ENCODE results near the gene TAAR1.

TAAR1 gene

GRCh38 chr6:132675749-132676148 lies 16.8 kb upstream of the TAAR1 start:
- no peaks in the 10 kb centered on the region for H3K27me3 ChIP-seq (ENCODE audit: insufficient read depth, low read depth)
- TF ChIP-seq CTCF (conservative IDR thresholded peaks at IDR 0.05; ENCODE audit: low read depth, low read length): no peak
- H3K4me1 ChIP-seq (ENCODE audit: low read depth, poor library complexity, severe bottlenecking): peaks cover 7% of the 10 kb centered on the region
- no peaks in the 10 kb centered on the region for H3K36me3 ChIP-seq (ENCODE audit: insufficient read depth)
- no peak overlapping the region for H3K27ac ChIP-seq
- H3K79me2 ChIP-seq (ENCODE audit: insufficient read depth, low read depth): no peaks in the 10 kb centered on the region
- no peaks in the 10 kb centered on the region for H4K20me1 ChIP-seq (ENCODE audit: insufficient read depth)
- no peak overlapping the region for H3K9ac ChIP-seq
- no peak overlapping the region for H3K4me2 ChIP-seq
- H3K4me3 ChIP-seq (IDR thresholded peaks at IDR 0.05; ENCODE audit: insufficient read depth, low read depth, low read length): no peak overlapping the region
- no peak overlapping the region for H2AFZ ChIP-seq (ENCODE audit: low read depth)

GRCh38 chr6:132675002-132675401 lies 16.0 kb upstream of the TAAR1 start:
- Histone ChIP-seq H3K27me3 (ENCODE audit: insufficient read depth, low read depth) (no peaks in the 10 kb centered on the region), H3K4me1 (ENCODE audit: low read depth, poor library complexity, severe bottlenecking) (peaks cover 7% of the 10 kb centered on the region), H3K4me3 (IDR thresholded peaks at IDR 0.05; ENCODE audit: insufficient read depth, low read depth, low read length) (no peak overlapping the region), H3K9ac (no peak overlapping the region), H2AFZ (ENCODE audit: low read depth) (no peak overlapping the region), H3K4me2 (no peak overlapping the region), H4K20me1 (ENCODE audit: insufficient read depth) (no peaks in the 10 kb centered on the region), H3K27ac (no peak overlapping the region), H3K36me3 (ENCODE audit: insufficient read depth) (no peaks in the 10 kb centered on the region), H3K79me2 (ENCODE audit: insufficient read depth, low read depth) (no peaks in the 10 kb centered on the region)
- TF ChIP-seq CTCF (conservative IDR thresholded peaks at IDR 0.05; ENCODE audit: low read depth, low read length): no peak

GRCh38 chr6:132673376-132674094 lies 14.6 kb upstream of the TAAR1 start:
- no peak overlapping the region for H3K9ac ChIP-seq
- no peak overlapping the region for H3K4me2 ChIP-seq
- no peak overlapping the region for H3K4me3 ChIP-seq (IDR thresholded peaks at IDR 0.05; ENCODE audit: insufficient read depth, low read depth, low read length)
- no peak overlapping the region for H3K27ac ChIP-seq
- peaks cover 7% of the 10 kb centered on the region for H3K4me1 ChIP-seq (ENCODE audit: low read depth, poor library complexity, severe bottlenecking)
- no peaks in the 10 kb centered on the region for H3K79me2 ChIP-seq (ENCODE audit: insufficient read depth, low read depth)
- no peaks in the 10 kb centered on the region for H3K27me3 ChIP-seq (ENCODE audit: insufficient read depth, low read depth)
- no peak overlapping the region for H2AFZ ChIP-seq (ENCODE audit: low read depth)
- H4K20me1 ChIP-seq (ENCODE audit: insufficient read depth): no peaks in the 10 kb centered on the region
- no peak for TF ChIP-seq CTCF (conservative IDR thresholded peaks at IDR 0.05; ENCODE audit: low read depth, low read length)
- no peaks in the 10 kb centered on the region for H3K36me3 ChIP-seq (ENCODE audit: insufficient read depth)

GRCh38 chr6:132671295-132671694 lies 12.3 kb upstream of the TAAR1 start:
- no peak for TF ChIP-seq CTCF (conservative IDR thresholded peaks at IDR 0.05; ENCODE audit: low read depth, low read length)
- no peaks in the 10 kb centered on the region for H3K79me2 ChIP-seq (ENCODE audit: insufficient read depth, low read depth)
- H3K27ac ChIP-seq: no peak overlapping the region
- H3K36me3 ChIP-seq (ENCODE audit: insufficient read depth): no peaks in the 10 kb centered on the region
- H3K4me2 ChIP-seq: no peak overlapping the region
- H3K4me3 ChIP-seq (IDR thresholded peaks at IDR 0.05; ENCODE audit: insufficient read depth, low read depth, low read length): no peak overlapping the region
- H3K9ac ChIP-seq: no peak overlapping the region
- peaks cover 7% of the 10 kb centered on the region for H3K4me1 ChIP-seq (ENCODE audit: low read depth, poor library complexity, severe bottlenecking)
- no peak overlapping the region for H2AFZ ChIP-seq (ENCODE audit: low read depth)
- no peaks in the 10 kb centered on the region for H3K27me3 ChIP-seq (ENCODE audit: insufficient read depth, low read depth)
- H4K20me1 ChIP-seq (ENCODE audit: insufficient read depth): no peaks in the 10 kb centered on the region
